Peyer's patch (tissue), 4 donors: ENCODE measurements around the gene COL8A1.

Experiments
- CTCF ChIP-seq, 6 experiments: fragments of 450-650 bp in 4 of 6; fragments of 200-600 bp in 2 of 6; sonication (generic) in 1 of 6; IDR thresholded peaks; one replicate each; pipeline ENCODE4 v1.5.1; 2017 to 2019; ENCODE audit warnings: antibody characterized with exemption in 6 of 6, mild to moderate bottlenecking in 3 of 6, moderate library complexity in 1 of 6
- POLR2A ChIP-seq, 2 donors: fragments of 450-650 bp; IDR thresholded peaks; one replicate each; pipeline ENCODE4 v1.5.1; 2017; ENCODE audit warnings: antibody characterized with exemption in 2 of 2, mild to moderate bottlenecking in 2 of 2, moderate library complexity in 2 of 2

DNA sequence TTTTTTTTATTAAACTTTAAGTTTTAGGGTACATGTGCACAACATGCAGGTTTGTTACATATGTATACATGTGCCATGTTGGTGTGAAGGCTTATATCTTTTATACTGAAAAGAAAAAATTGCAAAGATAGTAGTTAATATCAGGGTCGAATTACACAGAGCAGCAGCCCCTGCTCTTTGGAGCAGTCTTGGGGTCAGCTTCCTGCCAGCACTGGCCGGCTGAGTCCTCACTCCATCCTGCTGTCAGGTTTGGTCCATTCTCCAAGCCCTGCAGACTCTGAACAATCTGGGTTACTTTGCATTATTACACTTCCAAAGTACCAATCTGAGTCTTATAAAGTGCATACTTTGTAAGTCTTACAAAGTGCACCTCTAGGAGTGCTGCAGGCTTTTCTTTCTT lies 66.0 kb downstream of the COL8A1 start:
- TF ChIP-seq CTCF (IDR thresholded peaks at IDR 0.05), result no peak
- TF ChIP-seq POLR2A (IDR thresholded peaks at IDR 0.05), result no peak
